ENCODE data around the gene SLC39A11.

Gene SLC39A11

DNA sequence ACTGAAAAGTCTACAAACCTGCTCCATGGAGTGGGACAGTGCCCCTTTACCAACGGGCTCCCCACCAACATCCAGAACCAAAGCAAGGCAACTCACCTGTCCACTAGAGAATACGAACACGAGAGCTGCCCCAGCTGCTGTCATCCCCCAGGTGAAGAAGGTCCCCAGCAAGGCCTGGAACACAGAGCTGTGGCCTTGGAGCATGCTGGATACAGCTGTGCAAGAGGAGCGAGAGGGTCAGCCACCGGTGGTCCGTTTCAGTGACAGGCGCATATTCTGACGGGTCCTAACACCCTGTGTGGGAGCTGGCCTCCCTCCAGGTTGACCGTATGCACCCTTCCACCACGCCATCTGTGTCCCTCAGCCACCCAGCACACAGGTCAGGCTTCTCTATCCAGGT lies 3.9 kb downstream of the SLC39A11 start:
- no peak for ATAC-seq
- TF ChIP-seq ZFP30 (CRISPR knock-in tag; IDR thresholded peaks at IDR 0.05), result no peak
- TF ChIP-seq TCF4 (CRISPR knock-in tag; IDR thresholded peaks at IDR 0.05; ENCODE audit: borderline replicate concordance), result no peak
- TF ChIP-seq, protein P1, sequence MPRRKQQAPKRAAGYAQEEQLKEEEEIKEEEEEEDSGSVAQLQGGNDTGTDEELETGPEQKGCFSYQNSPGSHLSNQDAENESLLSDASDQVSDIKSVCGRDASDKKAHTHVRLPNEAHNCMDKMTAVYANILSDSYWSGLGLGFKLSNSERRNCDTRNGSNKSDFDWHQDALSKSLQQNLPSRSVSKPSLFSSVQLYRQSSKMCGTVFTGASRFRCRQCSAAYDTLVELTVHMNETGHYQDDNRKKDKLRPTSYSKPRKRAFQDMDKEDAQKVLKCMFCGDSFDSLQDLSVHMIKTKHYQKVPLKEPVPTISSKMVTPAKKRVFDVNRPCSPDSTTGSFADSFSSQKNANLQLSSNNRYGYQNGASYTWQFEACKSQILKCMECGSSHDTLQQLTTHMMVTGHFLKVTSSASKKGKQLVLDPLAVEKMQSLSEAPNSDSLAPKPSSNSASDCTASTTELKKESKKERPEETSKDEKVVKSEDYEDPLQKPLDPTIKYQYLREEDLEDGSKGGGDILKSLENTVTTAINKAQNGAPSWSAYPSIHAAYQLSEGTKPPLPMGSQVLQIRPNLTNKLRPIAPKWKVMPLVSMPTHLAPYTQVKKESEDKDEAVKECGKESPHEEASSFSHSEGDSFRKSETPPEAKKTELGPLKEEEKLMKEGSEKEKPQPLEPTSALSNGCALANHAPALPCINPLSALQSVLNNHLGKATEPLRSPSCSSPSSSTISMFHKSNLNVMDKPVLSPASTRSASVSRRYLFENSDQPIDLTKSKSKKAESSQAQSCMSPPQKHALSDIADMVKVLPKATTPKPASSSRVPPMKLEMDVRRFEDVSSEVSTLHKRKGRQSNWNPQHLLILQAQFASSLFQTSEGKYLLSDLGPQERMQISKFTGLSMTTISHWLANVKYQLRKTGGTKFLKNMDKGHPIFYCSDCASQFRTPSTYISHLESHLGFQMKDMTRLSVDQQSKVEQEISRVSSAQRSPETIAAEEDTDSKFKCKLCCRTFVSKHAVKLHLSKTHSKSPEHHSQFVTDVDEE (CRISPR knock-in tag; IDR thresholded peaks at IDR 0.05), result no peak

DNA sequence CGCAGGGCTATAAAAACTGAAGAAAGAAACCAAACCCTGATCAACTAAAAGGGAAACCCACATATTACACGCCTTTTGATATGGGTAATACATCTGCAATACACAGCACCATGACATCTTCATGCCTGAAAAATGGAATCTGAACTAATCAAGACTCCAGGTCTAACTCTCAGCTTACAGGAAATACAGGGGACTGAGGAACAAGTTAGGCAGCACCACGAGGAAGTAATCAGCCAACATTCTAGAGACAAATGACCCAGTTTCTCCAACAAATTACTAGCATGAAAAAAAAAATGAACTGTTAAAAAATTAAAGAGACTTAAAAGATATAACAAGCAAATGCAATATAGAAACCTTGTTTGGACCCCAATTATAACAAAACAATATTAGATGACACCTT lies 9.1 kb downstream of the SLC39A11 start:
- TF ChIP-seq ZFP30 (CRISPR knock-in tag; IDR thresholded peaks at IDR 0.05), result no peak
- TF ChIP-seq TCF4 (CRISPR knock-in tag; IDR thresholded peaks at IDR 0.05; ENCODE audit: borderline replicate concordance), result no peak
- TF ChIP-seq ZFP3 (CRISPR knock-in tag; IDR thresholded peaks at IDR 0.05), result no peak
- TF ChIP-seq TOX (CRISPR knock-in tag; IDR thresholded peaks at IDR 0.05; ENCODE audit: borderline replicate concordance), result no peak
- TF ChIP-seq OSR1 (CRISPR knock-in tag; IDR thresholded peaks at IDR 0.05), result no peak
- TF ChIP-seq ISL1 (CRISPR knock-in tag; IDR thresholded peaks at IDR 0.05), result no peak
- TF ChIP-seq ZNF8 (CRISPR knock-in tag; IDR thresholded peaks at IDR 0.05), result no peak
- TF ChIP-seq, protein P2, sequence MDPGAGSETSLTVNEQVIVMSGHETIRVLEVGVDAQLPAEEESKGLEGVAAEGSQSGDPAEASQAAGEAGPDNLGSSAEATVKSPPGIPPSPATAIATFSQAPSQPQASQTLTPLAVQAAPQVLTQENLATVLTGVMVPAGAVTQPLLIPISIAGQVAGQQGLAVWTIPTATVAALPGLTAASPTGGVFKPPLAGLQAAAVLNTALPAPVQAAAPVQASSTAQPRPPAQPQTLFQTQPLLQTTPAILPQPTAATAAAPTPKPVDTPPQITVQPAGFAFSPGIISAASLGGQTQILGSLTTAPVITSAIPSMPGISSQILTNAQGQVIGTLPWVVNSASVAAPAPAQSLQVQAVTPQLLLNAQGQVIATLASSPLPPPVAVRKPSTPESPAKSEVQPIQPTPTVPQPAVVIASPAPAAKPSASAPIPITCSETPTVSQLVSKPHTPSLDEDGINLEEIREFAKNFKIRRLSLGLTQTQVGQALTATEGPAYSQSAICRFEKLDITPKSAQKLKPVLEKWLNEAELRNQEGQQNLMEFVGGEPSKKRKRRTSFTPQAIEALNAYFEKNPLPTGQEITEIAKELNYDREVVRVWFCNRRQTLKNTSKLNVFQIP (CRISPR knock-in tag; IDR thresholded peaks at IDR 0.05; ENCODE audit: borderline replicate concordance, low read depth), result no peak
- TF ChIP-seq, protein P3, sequence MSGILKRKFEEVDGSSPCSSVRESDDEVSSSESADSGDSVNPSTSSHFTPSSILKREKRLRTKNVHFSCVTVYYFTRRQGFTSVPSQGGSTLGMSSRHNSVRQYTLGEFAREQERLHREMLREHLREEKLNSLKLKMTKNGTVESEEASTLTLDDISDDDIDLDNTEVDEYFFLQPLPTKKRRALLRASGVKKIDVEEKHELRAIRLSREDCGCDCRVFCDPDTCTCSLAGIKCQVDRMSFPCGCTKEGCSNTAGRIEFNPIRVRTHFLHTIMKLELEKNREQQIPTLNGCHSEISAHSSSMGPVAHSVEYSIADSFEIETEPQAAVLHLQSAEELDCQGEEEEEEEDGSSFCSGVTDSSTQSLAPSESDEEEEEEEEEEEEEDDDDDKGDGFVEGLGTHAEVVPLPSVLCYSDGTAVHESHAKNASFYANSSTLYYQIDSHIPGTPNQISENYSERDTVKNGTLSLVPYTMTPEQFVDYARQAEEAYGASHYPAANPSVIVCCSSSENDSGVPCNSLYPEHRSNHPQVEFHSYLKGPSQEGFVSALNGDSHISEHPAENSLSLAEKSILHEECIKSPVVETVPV (CRISPR knock-in tag; IDR thresholded peaks at IDR 0.05), result no peak
- TF ChIP-seq ZNF565 (CRISPR knock-in tag; conservative IDR thresholded peaks at IDR 0.05; ENCODE audit: low read depth), result no peak
- TF ChIP-seq, protein P1 (CRISPR knock-in tag; IDR thresholded peaks at IDR 0.05), result no peak
- no peak for TF ChIP-seq PPARA (CRISPR knock-in tag; IDR thresholded peaks at IDR 0.05; ENCODE audit: borderline replicate concordance)
- no peak for TF ChIP-seq SNAI2 (CRISPR knock-in tag; IDR thresholded peaks at IDR 0.05)
- TF ChIP-seq, protein P4, sequence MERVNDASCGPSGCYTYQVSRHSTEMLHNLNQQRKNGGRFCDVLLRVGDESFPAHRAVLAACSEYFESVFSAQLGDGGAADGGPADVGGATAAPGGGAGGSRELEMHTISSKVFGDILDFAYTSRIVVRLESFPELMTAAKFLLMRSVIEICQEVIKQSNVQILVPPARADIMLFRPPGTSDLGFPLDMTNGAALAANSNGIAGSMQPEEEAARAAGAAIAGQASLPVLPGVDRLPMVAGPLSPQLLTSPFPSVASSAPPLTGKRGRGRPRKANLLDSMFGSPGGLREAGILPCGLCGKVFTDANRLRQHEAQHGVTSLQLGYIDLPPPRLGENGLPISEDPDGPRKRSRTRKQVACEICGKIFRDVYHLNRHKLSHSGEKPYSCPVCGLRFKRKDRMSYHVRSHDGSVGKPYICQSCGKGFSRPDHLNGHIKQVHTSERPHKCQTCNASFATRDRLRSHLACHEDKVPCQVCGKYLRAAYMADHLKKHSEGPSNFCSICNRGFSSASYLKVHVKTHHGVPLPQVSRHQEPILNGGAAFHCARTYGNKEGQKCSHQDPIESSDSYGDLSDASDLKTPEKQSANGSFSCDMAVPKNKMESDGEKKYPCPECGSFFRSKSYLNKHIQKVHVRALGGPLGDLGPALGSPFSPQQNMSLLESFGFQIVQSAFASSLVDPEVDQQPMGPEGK (CRISPR knock-in tag; IDR thresholded peaks at IDR 0.05; ENCODE audit: borderline replicate concordance), result no peak
- TF ChIP-seq ZNF70 (CRISPR knock-in tag; IDR thresholded peaks at IDR 0.05), result no peak
- no peak for TF ChIP-seq BACH2 (CRISPR knock-in tag; IDR thresholded peaks at IDR 0.05; ENCODE audit: borderline replicate concordance)
- TF ChIP-seq, protein P5, sequence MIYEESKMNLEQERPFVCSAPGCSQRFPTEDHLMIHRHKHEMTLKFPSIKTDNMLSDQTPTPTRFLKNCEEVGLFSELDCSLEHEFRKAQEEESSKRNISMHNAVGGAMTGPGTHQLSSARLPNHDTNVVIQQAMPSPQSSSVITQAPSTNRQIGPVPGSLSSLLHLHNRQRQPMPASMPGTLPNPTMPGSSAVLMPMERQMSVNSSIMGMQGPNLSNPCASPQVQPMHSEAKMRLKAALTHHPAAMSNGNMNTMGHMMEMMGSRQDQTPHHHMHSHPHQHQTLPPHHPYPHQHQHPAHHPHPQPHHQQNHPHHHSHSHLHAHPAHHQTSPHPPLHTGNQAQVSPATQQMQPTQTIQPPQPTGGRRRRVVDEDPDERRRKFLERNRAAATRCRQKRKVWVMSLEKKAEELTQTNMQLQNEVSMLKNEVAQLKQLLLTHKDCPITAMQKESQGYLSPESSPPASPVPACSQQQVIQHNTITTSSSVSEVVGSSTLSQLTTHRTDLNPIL (CRISPR knock-in tag; IDR thresholded peaks at IDR 0.05; ENCODE audit: low read depth), result no peak
- TF ChIP-seq RARB (CRISPR knock-in tag; IDR thresholded peaks at IDR 0.05), result no peak
- TF ChIP-seq GLIS3 (CRISPR knock-in tag; IDR thresholded peaks at IDR 0.05), result no peak
- no peak for TF ChIP-seq CSDC2 (CRISPR knock-in tag; IDR thresholded peaks at IDR 0.05)
- no peak for ATAC-seq

All from SK-N-SH treated with all-trans-retinoic acid at 6 μM for 48 hours (cell line).